Liver (tissue), 3 donors: ENCODE data around the gene CTNNBL1.

Experiments
- ATF3 ChIP-seq: IDR thresholded peaks from 2 replicates; pipeline ENCODE4 v1.6.1; 2016; ENCODE audit warnings: antibody characterized with exemption
- SP1 ChIP-seq: IDR thresholded peaks from 2 replicates; pipeline ENCODE4 v1.6.1; 2018; ENCODE audit warnings: antibody characterized with exemption, mild to moderate bottlenecking
- TAF1 ChIP-seq: conservative IDR thresholded peaks from 2 replicates; pipeline ENCODE4 v1.6.1; 2016; ENCODE audit warnings: antibody characterized with exemption, mild to moderate bottlenecking
- YY1 ChIP-seq: IDR thresholded peaks from 2 replicates; pipeline ENCODE4 v1.6.1; 2016; ENCODE audit warnings: antibody characterized with exemption, mild to moderate bottlenecking
- TF ChIP-seq, protein P1 (sequence below): fragments of 150-350 bp; IDR thresholded peaks from 2 replicates; pipeline ENCODE4 v1.5.1; 2017; ENCODE audit warnings: improper control_type of control experiment, low read depth, low read length; ENCODE audit not compliant: missing input control
- donor health status: healthy.
- donor health status: healthy.

- TF ChIP-seq, protein P1, sequence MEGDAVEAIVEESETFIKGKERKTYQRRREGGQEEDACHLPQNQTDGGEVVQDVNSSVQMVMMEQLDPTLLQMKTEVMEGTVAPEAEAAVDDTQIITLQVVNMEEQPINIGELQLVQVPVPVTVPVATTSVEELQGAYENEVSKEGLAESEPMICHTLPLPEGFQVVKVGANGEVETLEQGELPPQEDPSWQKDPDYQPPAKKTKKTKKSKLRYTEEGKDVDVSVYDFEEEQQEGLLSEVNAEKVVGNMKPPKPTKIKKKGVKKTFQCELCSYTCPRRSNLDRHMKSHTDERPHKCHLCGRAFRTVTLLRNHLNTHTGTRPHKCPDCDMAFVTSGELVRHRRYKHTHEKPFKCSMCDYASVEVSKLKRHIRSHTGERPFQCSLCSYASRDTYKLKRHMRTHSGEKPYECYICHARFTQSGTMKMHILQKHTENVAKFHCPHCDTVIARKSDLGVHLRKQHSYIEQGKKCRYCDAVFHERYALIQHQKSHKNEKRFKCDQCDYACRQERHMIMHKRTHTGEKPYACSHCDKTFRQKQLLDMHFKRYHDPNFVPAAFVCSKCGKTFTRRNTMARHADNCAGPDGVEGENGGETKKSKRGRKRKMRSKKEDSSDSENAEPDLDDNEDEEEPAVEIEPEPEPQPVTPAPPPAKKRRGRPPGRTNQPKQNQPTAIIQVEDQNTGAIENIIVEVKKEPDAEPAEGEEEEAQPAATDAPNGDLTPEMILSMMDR = no peak
- TF ChIP-seq TAF1 (no peak), ATF3 (no peak), YY1 (no peak), SP1 (no peak)
Observed at GRCh38 chr20:37808233-37809070, 114.6 kb downstream of the CTNNBL1 start.
